GM18951 (cell line): ENCODE results near the gene LMAN1L.
A peak's percentile ranks its signal among the peaks of the same experiment; 100 is the strongest.

ENCODE experiments used
- POLR2A ChIP-seq: IDR thresholded peaks from 4 replicates; pipeline ENCODE4 v1.6.1; 2011; ENCODE audit warnings: mild to moderate bottlenecking; ENCODE audit not compliant: insufficient read length, insufficient read depth; ENCODE audit errors: extremely low read depth
- in situ Hi-C: fragments of 300-500 bp; cut with MboI; formaldehyde crosslinking; loops from one replicate; pipeline ENCODE4 v1.12.0; 2022; ENCODE audit warnings: low sequenced_read_pairs, mixed read lengths, inconsistent platforms; ENCODE audit not compliant: unreplicated experiment

Gene LMAN1L

DNA sequence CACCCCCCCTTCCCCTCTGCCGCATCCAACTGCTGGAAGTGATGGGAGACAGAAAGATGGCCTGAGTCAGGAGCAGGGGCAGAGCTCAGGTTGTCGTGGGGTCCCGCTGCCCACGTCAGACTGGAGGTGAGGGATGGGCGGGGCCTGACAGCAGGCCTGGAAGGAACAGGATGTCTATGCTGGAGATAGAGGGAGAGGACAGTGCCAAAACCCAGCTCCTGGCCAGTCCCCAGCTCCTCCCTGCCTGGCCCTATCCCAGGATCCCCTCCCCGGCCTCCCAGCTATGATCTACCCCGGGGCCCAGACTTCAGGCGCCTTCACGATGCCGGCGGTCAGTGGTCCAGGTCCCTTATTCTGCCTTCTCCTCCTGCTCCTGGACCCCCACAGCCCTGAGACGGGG lies at the start of gene LMAN1L:
Gene LMAN1L, plus strand, starts transcription at position 303 of the 400 bp plus-strand sequence. Its CDS starts 20 bp downstream, at position 323.
- TF ChIP-seq POLR2A = no peak
- in situ Hi-C loops = no loop called here

DNA sequence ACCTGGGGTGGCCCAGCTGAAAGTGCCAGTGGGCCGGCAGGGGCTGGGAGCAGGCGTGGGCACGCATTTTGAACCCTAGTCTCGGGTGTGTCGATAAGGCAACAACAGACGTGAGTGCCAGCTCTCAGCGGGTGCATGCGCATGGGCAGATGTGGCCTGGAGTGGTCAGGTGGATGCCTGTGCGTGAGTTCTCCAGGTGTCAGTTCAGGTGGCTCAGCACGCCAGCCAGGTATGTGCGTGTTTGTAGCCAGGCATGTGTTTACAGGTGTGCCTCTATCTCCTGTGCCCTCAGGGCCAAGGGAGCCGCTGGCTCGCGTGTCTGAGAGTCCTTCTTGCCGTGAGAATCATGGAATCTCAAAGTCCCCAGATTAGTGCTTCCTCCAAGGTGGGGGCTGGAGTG lies 49.2 kb upstream of the LMAN1L start:
- TF ChIP-seq POLR2A = no peak
- in situ Hi-C loops = loop anchor here (10.0 kb wide), 1 partner anchor 389 kb away; no protein-coding TSS in a partner anchor

DNA sequence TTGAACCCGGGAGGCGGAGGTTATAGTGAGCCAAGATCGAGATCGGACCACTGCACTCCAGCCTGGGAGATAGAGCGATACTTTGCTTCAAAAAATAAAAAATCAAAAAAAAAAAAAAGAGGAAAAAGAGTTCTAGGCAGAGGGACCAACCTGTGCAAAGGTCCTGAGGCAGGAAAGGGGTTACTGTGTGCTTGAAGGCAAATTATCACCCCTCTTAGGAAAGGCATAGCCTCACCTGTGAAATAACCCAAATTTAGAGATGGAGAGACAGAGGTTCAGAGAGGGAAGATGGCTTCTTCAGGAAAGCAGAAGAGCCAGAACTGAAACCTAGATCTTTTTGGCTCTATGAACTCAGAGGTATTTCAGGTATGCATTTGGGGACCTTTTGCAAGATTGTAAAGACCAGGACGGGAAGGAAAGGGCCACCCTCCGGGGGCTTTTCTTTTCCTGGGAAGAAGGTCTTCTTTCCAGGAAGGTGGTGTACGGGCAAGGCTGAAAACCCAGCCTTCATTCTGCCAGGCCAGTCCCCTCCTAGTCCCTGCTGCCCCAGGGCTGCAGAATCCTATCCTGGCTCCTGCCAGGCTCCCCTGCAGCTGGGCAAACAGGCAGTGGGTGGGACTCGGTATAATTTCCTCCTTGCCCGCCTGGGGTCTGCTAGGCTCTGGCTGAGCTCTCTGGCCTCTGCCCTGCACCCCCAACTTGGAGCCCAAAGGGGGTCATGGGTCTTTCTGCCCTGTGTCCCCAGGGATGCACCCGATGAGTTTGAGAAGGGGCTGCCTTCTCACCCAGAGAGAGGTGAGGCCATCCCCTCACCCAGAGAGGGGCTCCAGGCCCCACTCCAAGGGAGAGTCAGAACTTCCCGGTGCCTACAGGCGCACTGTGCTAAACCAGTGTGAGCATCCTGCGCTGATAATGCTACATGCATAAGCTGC lies 45.2 kb upstream of the LMAN1L start:
- in situ Hi-C loops = loop anchor here (5.0 to 10.0 kb wide), 2 partner anchors 140 to 393 kb away; no protein-coding TSS in a partner anchor

DNA sequence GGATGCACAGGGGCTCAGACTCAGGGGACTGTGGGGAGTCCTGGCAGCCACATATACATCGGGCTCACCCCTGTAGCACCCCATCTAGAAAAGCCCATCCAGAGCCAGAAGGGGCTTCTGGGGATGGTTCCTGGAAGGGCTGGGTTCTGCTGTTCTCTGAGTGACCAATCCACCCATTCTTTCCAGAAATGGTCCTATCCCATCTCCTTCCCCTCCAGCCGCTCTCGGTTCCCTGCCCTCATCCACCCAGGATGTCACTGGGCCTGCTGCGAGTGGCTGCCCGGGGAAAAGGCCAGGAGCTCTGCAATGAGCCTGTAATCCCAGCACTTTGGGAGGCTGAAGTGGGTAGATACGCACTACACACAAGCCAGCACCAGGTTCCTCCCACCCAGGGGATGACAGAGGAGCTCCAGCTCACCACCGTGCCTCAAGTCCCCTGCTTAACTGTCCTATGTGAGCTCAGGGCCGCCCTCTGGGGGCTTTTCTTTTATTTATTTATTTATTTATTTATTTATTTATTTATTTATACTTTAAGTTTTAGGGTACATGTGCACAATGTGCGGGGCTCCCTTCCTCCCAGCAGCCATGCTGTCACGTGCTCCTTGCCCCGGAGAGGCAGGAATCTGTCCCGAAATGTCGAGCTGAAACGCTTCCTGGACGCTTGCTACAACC lies 44.4 kb upstream of the LMAN1L start:
- no peak for TF ChIP-seq POLR2A
- in situ Hi-C loops = loop anchor here (5.0 to 10.0 kb wide), 2 partner anchors 141 to 393 kb away; no protein-coding TSS in a partner anchor

More for the DNA sequence above, 45.2 kb upstream of the LMAN1L start:
- no peak for TF ChIP-seq POLR2A

DNA sequence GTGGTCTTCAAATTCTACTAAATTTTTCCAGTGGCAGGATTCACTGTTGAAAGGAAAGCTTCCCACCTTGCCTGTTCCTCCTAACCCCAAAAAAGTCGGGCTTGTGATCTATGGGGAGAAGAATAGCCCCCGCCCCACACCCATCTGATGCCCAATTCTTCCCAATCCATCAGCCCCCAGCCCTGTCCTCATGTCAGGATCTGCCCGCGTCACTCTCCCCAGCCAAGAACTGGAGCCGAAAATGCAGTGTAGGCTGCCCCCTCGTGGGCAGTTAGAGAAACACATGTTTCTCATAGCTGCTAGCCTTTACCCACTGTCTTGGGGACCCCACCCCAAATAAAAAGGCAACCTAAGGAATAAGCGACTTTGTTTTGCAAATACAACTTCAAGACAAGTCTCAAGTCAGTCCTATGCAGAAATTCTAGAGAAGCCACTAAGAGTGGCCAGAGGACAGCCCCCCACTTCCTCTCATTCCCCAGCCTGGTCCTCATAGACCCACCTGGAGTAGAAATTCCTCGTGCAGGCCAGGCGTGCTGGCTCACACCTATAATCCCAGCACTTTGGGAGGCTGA lies 43.8 kb upstream of the LMAN1L start:
- no peak for TF ChIP-seq POLR2A
- in situ Hi-C loops = loop anchor here (5.0 to 10.0 kb wide), 2 partner anchors 142 to 394 kb away; no protein-coding TSS in a partner anchor

DNA sequence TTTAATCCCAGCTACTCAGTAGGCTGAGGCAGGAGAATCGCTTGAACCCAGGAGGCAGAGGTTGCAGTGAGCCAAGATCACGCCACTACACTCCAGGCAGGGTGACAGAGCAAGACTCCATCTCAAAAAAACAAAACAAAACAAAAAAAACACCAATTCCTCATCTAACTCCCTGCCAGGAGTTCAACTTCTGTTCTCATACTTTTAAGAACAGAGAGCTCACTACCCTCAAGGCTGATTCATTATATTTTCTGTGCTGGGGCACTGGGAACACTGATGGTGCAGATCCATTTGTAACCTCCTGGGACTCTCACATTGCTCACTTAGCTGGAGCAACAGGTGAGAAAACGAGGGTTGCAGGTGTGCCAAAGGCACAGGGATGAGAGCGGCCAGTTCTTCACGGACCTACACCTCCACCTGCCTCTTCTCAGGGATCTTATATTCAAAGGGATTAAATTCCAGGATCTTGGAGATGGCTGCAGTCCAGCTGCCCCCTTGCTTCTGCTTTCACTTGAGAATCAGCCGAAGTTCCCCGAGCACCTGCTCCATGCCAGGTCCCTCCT lies 43.1 kb upstream of the LMAN1L start:
- TF ChIP-seq POLR2A = no peak
- in situ Hi-C loops = loop anchor here (5.0 to 10.0 kb wide), 3 partner anchors 38 to 395 kb away; no protein-coding TSS in a partner anchor

DNA sequence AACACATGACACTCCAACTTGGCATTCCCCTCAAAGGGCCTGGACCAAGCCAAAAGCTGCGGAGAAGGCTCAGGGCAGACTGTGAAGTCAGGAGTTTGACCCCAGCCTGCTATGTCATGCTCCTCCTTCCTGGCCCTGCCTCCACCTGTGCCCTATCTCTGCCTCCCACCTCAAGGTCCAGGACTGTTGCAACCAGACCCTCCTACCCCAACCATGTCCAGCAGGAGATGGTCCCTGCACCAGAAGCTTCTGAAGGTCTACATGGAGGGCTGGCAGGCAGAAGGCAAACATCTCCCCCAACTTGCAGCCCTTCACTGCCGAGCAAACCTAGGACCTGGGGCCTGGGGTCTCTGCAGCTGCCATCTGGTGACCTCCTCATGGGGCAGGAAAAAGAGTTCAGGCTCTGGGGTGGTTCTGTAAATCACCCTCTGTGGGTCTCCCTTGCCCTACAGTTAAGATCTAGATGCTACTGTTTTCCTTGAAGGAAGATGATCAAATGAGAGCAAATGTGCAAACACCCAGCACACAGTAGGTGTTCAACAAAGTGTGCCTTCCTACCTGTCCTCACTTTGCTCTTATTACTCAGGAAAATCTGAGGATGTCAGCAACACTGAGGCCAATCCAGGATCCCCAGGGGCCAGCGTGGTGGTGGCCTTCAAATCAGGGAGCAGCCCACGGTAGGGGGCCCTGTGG lies 42.3 kb upstream of the LMAN1L start:
- in situ Hi-C loops = loop anchor here (5.0 kb wide), 1 partner anchor 37 kb away; no protein-coding TSS in a partner anchor
- TF ChIP-seq POLR2A = no peak

DNA sequence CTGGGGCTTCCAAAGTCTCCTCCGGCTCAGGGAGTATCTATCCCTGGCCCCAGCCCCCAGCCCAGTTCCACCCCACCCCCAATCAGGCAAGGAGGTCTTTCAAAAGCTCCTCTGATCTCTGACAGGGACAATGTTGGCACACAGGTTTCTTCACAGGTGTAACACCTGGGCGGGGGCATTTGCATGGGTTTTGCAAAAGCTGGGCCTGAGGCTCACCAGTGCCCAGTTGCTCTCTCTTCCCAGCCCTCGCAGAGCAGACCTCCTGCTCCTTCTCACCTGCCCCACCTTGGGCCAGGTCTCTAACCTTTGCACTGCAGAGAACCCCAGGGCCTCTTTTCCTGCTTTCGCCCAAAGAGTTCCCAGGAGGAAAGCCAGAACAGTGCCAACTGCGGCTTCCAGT lies 39.3 kb upstream of the LMAN1L start:
- TF ChIP-seq POLR2A = no peak
- in situ Hi-C loops = loop anchor here (5.0 kb wide), 1 partner anchor 34 kb away; no protein-coding TSS in a partner anchor

DNA sequence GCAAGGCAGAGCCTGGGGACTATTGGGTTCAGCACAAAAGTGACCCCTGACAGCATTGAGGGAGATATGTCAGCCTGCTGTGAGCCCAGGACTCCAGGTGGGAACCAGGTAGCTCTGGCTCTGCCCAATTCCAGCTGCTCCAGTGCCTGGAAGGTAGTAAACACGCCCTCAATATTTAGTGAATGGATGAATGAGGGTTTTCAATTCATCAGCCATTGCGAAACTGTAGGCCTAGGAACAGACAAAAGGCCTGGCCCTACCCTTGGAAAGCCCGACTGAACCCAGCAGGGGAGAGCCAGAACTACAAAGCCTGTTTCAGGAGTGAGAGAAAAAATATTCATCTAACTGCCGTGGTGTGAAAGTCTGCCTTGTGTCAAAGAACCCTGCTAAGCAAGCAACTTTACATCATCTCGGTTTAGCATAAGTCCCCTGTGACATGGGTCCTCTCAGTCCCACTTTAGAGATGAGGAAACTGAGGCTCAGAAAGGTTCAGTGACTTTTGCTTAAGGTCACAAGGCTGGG lies 38.8 kb upstream of the LMAN1L start:
- in situ Hi-C loops = loop anchor here (5.0 kb wide), 1 partner anchor 34 kb away; no protein-coding TSS in a partner anchor
- no peak for TF ChIP-seq POLR2A

DNA sequence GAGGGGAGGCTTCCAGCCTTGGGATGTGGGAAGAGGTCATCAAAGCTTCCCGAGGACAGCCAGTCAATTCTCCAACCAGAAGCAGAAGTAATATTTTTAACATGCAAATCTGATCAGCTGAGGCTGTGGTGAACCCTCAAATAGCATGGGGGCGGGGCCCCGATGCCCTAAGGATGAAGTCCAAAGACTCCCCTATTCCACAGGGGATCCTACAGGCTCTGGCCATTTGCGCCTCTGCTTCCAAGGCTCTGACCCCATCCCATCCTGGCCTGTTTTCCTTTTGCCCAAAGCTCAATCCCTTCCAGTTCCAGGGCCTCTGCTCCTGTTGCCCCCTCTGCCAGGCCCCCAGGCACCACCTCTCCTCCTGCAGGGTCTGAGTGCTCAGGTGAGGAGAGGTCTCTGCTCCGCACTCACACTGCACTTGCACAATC lies 37.5 kb upstream of the LMAN1L start:
- no peak for TF ChIP-seq POLR2A
- in situ Hi-C loops = no loop called here

DNA sequence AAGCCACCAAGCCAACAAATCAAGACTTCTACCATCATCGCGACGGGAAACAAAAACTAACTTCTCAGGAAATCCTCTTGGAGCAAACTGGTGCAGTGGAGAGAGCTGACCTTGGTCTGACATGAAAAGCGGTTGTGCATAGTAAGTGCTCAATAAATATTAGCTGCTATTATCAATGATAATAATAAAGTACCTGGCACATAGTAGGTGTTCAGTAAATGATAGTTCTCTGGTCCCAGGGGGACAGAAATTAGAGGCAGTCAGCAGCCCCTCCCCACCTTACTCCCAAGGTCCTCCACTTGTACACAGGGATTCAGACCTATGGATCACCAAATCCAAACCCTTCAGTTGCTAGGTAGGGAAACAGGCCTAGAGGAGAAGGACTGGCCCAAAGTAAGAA lies 36.7 kb upstream of the LMAN1L start:
- TF ChIP-seq POLR2A = no peak
- in situ Hi-C loops = no loop called here

DNA sequence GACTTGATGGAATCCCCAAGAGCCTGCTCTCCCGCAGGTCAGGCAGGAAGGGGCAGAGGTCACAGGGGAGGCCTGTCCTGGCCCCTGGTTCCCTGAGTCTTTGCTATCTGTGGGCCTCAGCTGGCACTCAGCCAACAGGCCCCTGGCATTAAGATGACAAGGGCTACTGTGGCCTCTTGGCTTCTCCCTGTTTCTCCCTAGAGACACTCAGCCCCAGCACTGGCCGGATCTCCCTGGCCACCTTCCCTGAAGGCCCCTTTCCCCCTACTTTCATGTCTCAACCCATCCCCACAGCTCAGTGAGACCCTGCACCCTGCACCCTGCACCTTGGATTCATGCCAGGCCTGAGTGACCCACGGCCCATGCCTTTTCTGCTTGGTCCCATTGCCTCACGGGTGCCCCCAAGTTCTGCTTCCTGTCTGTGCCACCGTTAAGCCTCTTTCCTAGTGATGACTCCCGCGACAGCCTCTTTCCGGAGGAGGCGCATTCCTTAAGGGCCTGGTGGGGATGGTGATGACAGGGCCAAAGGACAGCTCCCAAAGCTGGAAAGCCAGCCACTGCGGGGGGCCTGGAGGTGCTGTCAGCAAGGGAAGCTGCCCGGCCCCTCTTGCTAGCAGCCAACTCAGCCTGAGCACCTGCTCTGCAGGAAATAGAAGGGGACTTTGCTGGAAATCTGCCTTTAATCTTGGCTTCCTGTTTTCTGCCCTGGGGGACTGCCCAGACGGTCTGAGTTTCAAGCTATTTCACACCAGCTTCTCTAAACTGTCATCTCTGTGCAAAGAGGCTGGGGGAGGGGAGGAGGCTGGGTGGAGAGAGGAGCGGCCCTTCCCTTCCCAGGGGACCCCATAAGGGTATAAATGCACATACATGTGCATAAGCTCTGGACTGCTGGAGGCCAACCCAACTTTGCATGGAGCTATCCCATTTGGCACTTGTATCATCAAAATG lies 35.5 kb upstream of the LMAN1L start:
- in situ Hi-C loops = no loop called here

More for the DNA sequence above, 35.5 kb upstream of the LMAN1L start:
- peak; percentile 52 for TF ChIP-seq POLR2A
